Gastrocnemius medialis (tissue), 4 donors: Measurements from ENCODE around the gene FAM227B. TPM values are rescaled to one million over a fixed set of nuclear protein-coding genes. Genes with fewer than 3 reads are reported as not detected.
A peak's percentile ranks its signal among the peaks of the same experiment; 100 is the strongest.

Experiments
- ATAC-seq, 2 donors: fragments of 150-250 bp; one replicate each; pipeline ENCODE4 v1.9.1; 2016
- DNase-seq, 2 donors: peaks; one replicate each; pipeline ENCODE4 v3.0.0-alpha.2; 2019
- H3K27ac ChIP-seq, 4 donors: fragments of 200-600 bp; sonication (generic); 1 replicate in 1 of 4; 2 replicates in 3 of 4; pipeline ENCODE4 v1.5.1; 2016 to 2018; ENCODE audit warnings: mild to moderate bottlenecking in 2 of 4, moderate library complexity in 1 of 4
- H3K27me3 ChIP-seq, 3 donors: fragments of 200-600 bp; sonication (generic) in 2 of 3; 1 replicate in 1 of 3; 2 replicates in 2 of 3; pipeline versions ENCODE4 v1.5.1 to v1.6.0; 2016 to 2019; ENCODE audit warnings: mild to moderate bottlenecking in 1 of 3, moderate library complexity in 1 of 3
- H3K36me3 ChIP-seq, 2 donors: fragments of 200-600 bp; sonication (generic) in 1 of 2; one replicate each; pipeline ENCODE4 v1.5.1; 2017 to 2018
- H3K4me1 ChIP-seq, 2 donors: fragments of 200-600 bp; sonication (generic) in 1 of 2; one replicate each; pipeline ENCODE4 v1.5.1; 2016 to 2017; ENCODE audit warnings: mild to moderate bottlenecking in 2 of 2
- H3K4me3 ChIP-seq, 4 donors: fragments of 200-600 bp; sonication (generic) in 3 of 4; 1 replicate in 1 of 4; 2 replicates in 3 of 4; pipeline ENCODE4 v1.5.1; 2016 to 2019; ENCODE audit warnings: mild to moderate bottlenecking in 2 of 4
- H3K9me3 ChIP-seq, 3 donors: fragments of 200-600 bp; sonication (generic) in 2 of 3; 1 replicate in 1 of 3; 2 replicates in 2 of 3; pipeline ENCODE4 v1.5.1; 2016 to 2019
- CTCF ChIP-seq, 5 experiments: fragments of 450-650 bp in 3 of 5; fragments of 200-600 bp in 2 of 5; sonication (generic) in 2 of 5; IDR thresholded peaks in 4 of 5; conservative IDR thresholded peaks in 1 of 5; 1 replicate in 4 of 5; 2 replicates in 1 of 5; pipeline ENCODE4 v1.5.1; 2016 to 2019; ENCODE audit warnings: antibody characterized with exemption in 5 of 5, mild to moderate bottlenecking in 3 of 5, moderate library complexity in 3 of 5
- POLR2A ChIP-seq, 2 donors: fragments of 450-650 bp; IDR thresholded peaks; one replicate each; pipeline ENCODE4 v1.6.1; 2017; ENCODE audit warnings: antibody characterized with exemption in 2 of 2, mild to moderate bottlenecking in 2 of 2, moderate library complexity in 2 of 2
- in situ Hi-C, 4 donors: fragments of 200-750 bp; cut with MboI; loops; one replicate each; pipeline versions ENCODE4 v1.15.0 to v1.8.0; 2017; ENCODE audit warnings: low sequenced_read_pairs in 4 of 4
- intact Hi-C: fragments of 100-400 bp; cut with DNase I; formaldehyde crosslinking; loops from one replicate; pipeline ENCODE4 v1.15.1; 2023; ENCODE audit warnings: low total_unique reads
- total RNA-seq, 4 donors: library from RNA; depleted of rRNA; stranded (reverse); fragments of >200 nt; gene quantifications; one replicate each; pipeline versions ENCODE4 v1.1.0 to v1.2.3, GENCODE V29; 2016

Gene FAM227B
- total RNA-seq, 4 donors from 2014 or later = 7.5 to 15.4 (median 11.7) TPM

GRCh38 chr15:49573421-49573820 lies 47.2 kb downstream of the FAM227B start:
- H3K4me3 ChIP-seq = no peak overlapping the region
- no peaks in the 10 kb centered on the region for H3K9me3 ChIP-seq
- intact Hi-C loops (no loop called here), in situ Hi-C loops (no loop called here)
- TF ChIP-seq POLR2A (IDR thresholded peaks at IDR 0.05) (no peak), CTCF (IDR thresholded peaks at IDR 0.05 in 4 of 5, conservative IDR thresholded peaks at IDR 0.05 in 1 of 5) (no peak)
- H3K36me3 ChIP-seq = peaks cover 0 to 13% of the 10 kb centered on the region in 2 donors
- ATAC-seq = no peak
- H3K27ac ChIP-seq = no peak overlapping the region
- DNase-seq = no peak
- no peaks in the 10 kb centered on the region for H3K4me1 ChIP-seq
- H3K27me3 ChIP-seq = no peaks in the 10 kb centered on the region

- H3K27me3 ChIP-seq = no peaks in the 10 kb centered on the region
- no peaks in the 10 kb centered on the region for H3K9me3 ChIP-seq
- no peak for DNase-seq
- H3K36me3 ChIP-seq = peaks cover 0 to 13% of the 10 kb centered on the region in 2 donors
- no peak overlapping the region for H3K27ac ChIP-seq
- in situ Hi-C loops (no loop called here), intact Hi-C loops (no loop called here)
- H3K4me1 ChIP-seq = no peaks in the 10 kb centered on the region
- TF ChIP-seq CTCF (IDR thresholded peaks at IDR 0.05 in 4 of 5, conservative IDR thresholded peaks at IDR 0.05 in 1 of 5) (no peak), POLR2A (IDR thresholded peaks at IDR 0.05) (no peak)
- no peak for ATAC-seq
- H3K4me3 ChIP-seq = no peak overlapping the region
Measured at GRCh38 chr15:49570672-49571071, 49.9 kb downstream of the FAM227B start.

GRCh38 chr15:49570174-49570573 lies 50.4 kb downstream of the FAM227B start:
- Histone ChIP-seq H3K27me3 (no peaks in the 10 kb centered on the region), H3K4me1 (no peaks in the 10 kb centered on the region), H3K36me3 (peaks cover 0 to 13% of the 10 kb centered on the region in 2 donors), H3K9me3 (no peaks in the 10 kb centered on the region), H3K27ac (no peak overlapping the region), H3K4me3 (no peak overlapping the region)
- intact Hi-C loops (no loop called here), in situ Hi-C loops (no loop called here)
- TF ChIP-seq CTCF (IDR thresholded peaks at IDR 0.05 in 4 of 5, conservative IDR thresholded peaks at IDR 0.05 in 1 of 5) (no peak), POLR2A (IDR thresholded peaks at IDR 0.05) (no peak)
- ATAC-seq = no peak
- no peak for DNase-seq

- Histone ChIP-seq H3K4me3 (no peak overlapping the region), H3K27ac (no peak overlapping the region), H3K9me3 (peaks cover 0 to 13% (median 0%) of the 10 kb centered on the region in 3 donors), H3K36me3 (peaks cover 0 to 6% of the 10 kb centered on the region in 2 donors), H3K4me1 (no peaks in the 10 kb centered on the region), H3K27me3 (no peaks in the 10 kb centered on the region)
- in situ Hi-C loops = no loop called here
- DNase-seq = no peak
- intact Hi-C loops = no loop called here
- TF ChIP-seq CTCF (IDR thresholded peaks at IDR 0.05 in 4 of 5, conservative IDR thresholded peaks at IDR 0.05 in 1 of 5) = no peak
- no peak for TF ChIP-seq POLR2A (IDR thresholded peaks at IDR 0.05)
- ATAC-seq = no peak
Measured at GRCh38 chr15:49560045-49560444, 60.6 kb downstream of the FAM227B start.

- H3K27me3 ChIP-seq = no peaks in the 10 kb centered on the region
- in situ Hi-C loops = no loop called here
- no peak overlapping the region for H3K4me3 ChIP-seq
- no peak overlapping the region for H3K27ac ChIP-seq
- DNase-seq = no peak
- TF ChIP-seq CTCF (IDR thresholded peaks at IDR 0.05 in 4 of 5, conservative IDR thresholded peaks at IDR 0.05 in 1 of 5) (no peak), POLR2A (IDR thresholded peaks at IDR 0.05) (no peak)
- H3K9me3 ChIP-seq = peaks cover 0 to 13% (median 0%) of the 10 kb centered on the region in 3 donors
- no peaks in the 10 kb centered on the region for H3K4me1 ChIP-seq
- intact Hi-C loops = no loop called here
- H3K36me3 ChIP-seq = peaks cover 0 to 6% of the 10 kb centered on the region in 2 donors
- ATAC-seq = peak in 1 of 2 donors; percentile 84
Measured at GRCh38 chr15:49558929-49559328, 61.7 kb downstream of the FAM227B start.
